GM12878 (cell line): ENCODE data around the gene SCNN1A. TPM values are rescaled to one million over a fixed set of nuclear protein-coding genes. Genes with fewer than 3 reads are reported as not detected.

Experiments used
- ATAC-seq: fragments of 200-7000 bp; cut with Tn5 transposase; 3 replicates; pipeline ENCODE4 v1.9.1; 2020; ENCODE audit warnings: mild to moderate bottlenecking, moderate library complexity
- BruUV-seq: library from RNA; stranded (reverse); fragments of 400-500 nt; replicated peaks from 2 replicates; lab custom pipeline; 2021; lab: Mats Ljungman, UMichigan
- CTCF ChIA-PET: fragments of 300-600 bp; sonication (Branson Sonifier 250); formaldehyde crosslinking; extraction: SDS; loops from one replicate; lab custom pipeline; 2021; ENCODE audit warnings: inconsistent platforms; lab: Yijun Ruan, JAX
- POLR2A ChIA-PET: fragments of 350-600 bp; formaldehyde crosslinking; extraction: SDS; loops from one replicate; lab custom pipeline; 2021; ENCODE audit warnings: inconsistent platforms; lab: Charles Lee
- RAD21 ChIA-PET: fragments of 300-600 bp; sonication (Branson Sonifier 250); formaldehyde crosslinking; loops from one replicate; lab custom pipeline; 2023; ENCODE audit warnings: antibody characterized with exemption; ENCODE audit not compliant: unreplicated experiment; lab: Charles Lee
- SMC1A ChIA-PET: fragments of 300-600 bp; sonication (Branson Sonifier 250); formaldehyde crosslinking; loops from one replicate; lab custom pipeline; 2023; ENCODE audit not compliant: unreplicated experiment, uncharacterized antibody; lab: Charles Lee
- DNase-seq: peaks from one replicate; pipeline ENCODE4 v3.0.0-alpha.2; 2011; ENCODE audit warnings: low read depth, low spot score
- FAIRE-seq: peaks from 3 replicates; lab custom pipeline; 2011; peaks lifted over from hg19 to GRCh38; lab: Jason Lieb, UNC
- H2AFZ ChIP-seq: 2 replicates; pipeline ENCODE4 v1.6.0; 2011; ENCODE audit warnings: low read depth, low read length, control low read depth; ENCODE audit not compliant: control insufficient read depth
- H3K27ac ChIP-seq: 2 replicates; pipeline ENCODE4 v1.5.1; 2011; ENCODE audit warnings: control low read depth; ENCODE audit not compliant: control insufficient read depth, insufficient read depth
- H3K27me3 ChIP-seq, 2 experiments: replicated peaks in 1 of 2; 2 replicates each; pipeline versions ENCODE4 v1.6.0 to v1.6.1; 2011; ENCODE audit warnings: low read length in 1 of 2; ENCODE audit not compliant: control insufficient read depth in 2 of 2, insufficient read depth in 2 of 2
- H3K36me3 ChIP-seq, 2 experiments: 2 replicates each; pipeline ENCODE4 v1.5.1; 2011; ENCODE audit warnings: low read length in 1 of 2; ENCODE audit not compliant: control insufficient read depth in 2 of 2, insufficient read depth in 2 of 2
- H3K4me1 ChIP-seq: 2 replicates; pipeline ENCODE4 v1.6.1; 2011; ENCODE audit warnings: mild to moderate bottlenecking, low read length, moderate library complexity, mixed read lengths; ENCODE audit not compliant: control insufficient read depth, insufficient read depth
- H3K4me2 ChIP-seq: 2 replicates; pipeline ENCODE4 v1.6.0; 2011; ENCODE audit warnings: control low read depth; ENCODE audit not compliant: control insufficient read depth, insufficient read depth
- H3K4me3 ChIP-seq: fragments of 200-600 bp; sonication (generic); 2 replicates; pipeline ENCODE4 v1.5.1; 2016
- H3K79me2 ChIP-seq: 2 replicates; pipeline ENCODE4 v1.6.0; 2011; ENCODE audit warnings: low read length; ENCODE audit not compliant: control insufficient read depth, insufficient read depth
- H3K9ac ChIP-seq: 2 replicates; pipeline ENCODE4 v1.8.0; 2011; ENCODE audit warnings: low read length, control low read depth, mixed read lengths; ENCODE audit not compliant: control insufficient read depth, insufficient read depth
- H3K9me3 ChIP-seq: replicated peaks from 3 replicates; pipeline ENCODE4 v1.5.1; 2011; ENCODE audit warnings: mild to moderate bottlenecking, low read length; ENCODE audit not compliant: control insufficient read depth, insufficient read depth
- H4K20me1 ChIP-seq: 2 replicates; pipeline ENCODE4 v1.6.0; 2011; ENCODE audit not compliant: control insufficient read depth, insufficient read depth
- ATF3 ChIP-seq: IDR thresholded peaks from 2 replicates; pipeline ENCODE4 v1.6.1; 2011; ENCODE audit warnings: low read depth, mild to moderate bottlenecking, low read length, moderate library complexity, borderline replicate concordance; ENCODE audit errors: extremely low read depth
- IKZF1 ChIP-seq: fragments of 450-650 bp; conservative IDR thresholded peaks from 2 replicates; pipeline ENCODE4 v1.6.1; 2017; ENCODE audit warnings: antibody characterized with exemption, mild to moderate bottlenecking
- IRF4 ChIP-seq: IDR thresholded peaks from 2 replicates; pipeline ENCODE4 v1.6.1; 2011; ENCODE audit warnings: low read depth, low read length
- RCOR1 ChIP-seq: conservative IDR thresholded peaks from 2 replicates; pipeline ENCODE4 v1.6.1; 2012; ENCODE audit warnings: low read depth, low read length, improper control_type of control experiment
- ZNF24 ChIP-seq: fragments of 450-650 bp; IDR thresholded peaks from 2 replicates; pipeline ENCODE4 v1.6.1; 2017; ENCODE audit warnings: antibody characterized with exemption, mild to moderate bottlenecking
- WGBS: methylation state at CpG from one replicate; pipeline ENCODE4 v1.1.6; 2016; ENCODE audit warnings: low lambda C conversion rate; ENCODE audit not compliant: insufficient replicate concordance, insufficient coverage; ENCODE audit errors: missing lambda C conversion rate; 5-methylcytosine and 5-hydroxymethylcytosine counted together
- in situ Hi-C: fragments of 300-500 bp; cut with MboI; formaldehyde crosslinking; loops from 9 replicates; pipeline ENCODE4 v1.14.3; 2018; ENCODE audit warnings: mixed read lengths
- intact Hi-C: fragments of 100-400 bp; cut with micrococcal nuclease; formaldehyde crosslinking; loops from one replicate; pipeline ENCODE4 v1.14.2; 2022; ENCODE audit not compliant: unreplicated experiment
- polyA plus RNA-seq, 11 experiments: library from polyadenylated mRNA; depleted of rRNA in 4 of 11; unstranded in 6 of 11; stranded (reverse) in 5 of 11; fragments of >200 nt; fragmentation: Nextera tagmentation in 4 of 11; fragmentation: Illumina TruSeq in 1 of 11; extraction: Ambion mirVana in 4 of 11; extraction: Trizol in 1 of 11; gene quantifications; 1 replicate in 1 of 11; 2 replicates in 10 of 11; pipeline versions ENCODE4 v1.2.1 to v1.2.3, GENCODE V29; 2011 to 2016; ENCODE audit warnings: inconsistent platforms in 2 of 11, missing spikeins in 2 of 11, low read depth in 1 of 11
- total RNA-seq, 4 experiments: library from RNA; depleted of rRNA in 3 of 4; stranded (reverse); fragments of >200 nt in 3 of 4; fragmentation: Illumina TruSeq in 1 of 4; extraction: Trizol in 1 of 4; gene quantifications; 2 replicates each; pipeline versions ENCODE4 v1.2.1 to v1.2.3, GENCODE V29; 2013 to 2021
- TF ChIP-seq, protein P1 (sequence below): fragments of 450-650 bp; conservative IDR thresholded peaks from 2 replicates; pipeline ENCODE4 v1.6.1; 2017; ENCODE audit warnings: mild to moderate bottlenecking, moderate library complexity

The SCNN1A gene
- total and polyA plus RNA-seq, 10 of the 15 experiments (the other 5 are each of a cell fraction or from before 2014, with no cell fraction given): 0.14 to 0.69 TPM; not detected in 8

GRCh38 chr12:6354495-6355393 is 20.6 kb downstream of the SCNN1A start (continued):
- TF ChIP-seq, protein P1, sequence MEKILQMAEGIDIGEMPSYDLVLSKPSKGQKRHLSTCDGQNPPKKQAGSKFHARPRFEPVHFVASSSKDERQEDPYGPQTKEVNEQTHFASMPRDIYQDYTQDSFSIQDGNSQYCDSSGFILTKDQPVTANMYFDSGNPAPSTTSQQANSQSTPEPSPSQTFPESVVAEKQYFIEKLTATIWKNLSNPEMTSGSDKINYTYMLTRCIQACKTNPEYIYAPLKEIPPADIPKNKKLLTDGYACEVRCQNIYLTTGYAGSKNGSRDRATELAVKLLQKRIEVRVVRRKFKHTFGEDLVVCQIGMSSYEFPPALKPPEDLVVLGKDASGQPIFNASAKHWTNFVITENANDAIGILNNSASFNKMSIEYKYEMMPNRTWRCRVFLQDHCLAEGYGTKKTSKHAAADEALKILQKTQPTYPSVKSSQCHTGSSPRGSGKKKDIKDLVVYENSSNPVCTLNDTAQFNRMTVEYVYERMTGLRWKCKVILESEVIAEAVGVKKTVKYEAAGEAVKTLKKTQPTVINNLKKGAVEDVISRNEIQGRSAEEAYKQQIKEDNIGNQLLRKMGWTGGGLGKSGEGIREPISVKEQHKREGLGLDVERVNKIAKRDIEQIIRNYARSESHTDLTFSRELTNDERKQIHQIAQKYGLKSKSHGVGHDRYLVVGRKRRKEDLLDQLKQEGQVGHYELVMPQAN: no peak
- no peak for TF ChIP-seq ATF3
- no peak for TF ChIP-seq ZNF24
- TF ChIP-seq, all 136 proteins: peak for 0

DNA sequence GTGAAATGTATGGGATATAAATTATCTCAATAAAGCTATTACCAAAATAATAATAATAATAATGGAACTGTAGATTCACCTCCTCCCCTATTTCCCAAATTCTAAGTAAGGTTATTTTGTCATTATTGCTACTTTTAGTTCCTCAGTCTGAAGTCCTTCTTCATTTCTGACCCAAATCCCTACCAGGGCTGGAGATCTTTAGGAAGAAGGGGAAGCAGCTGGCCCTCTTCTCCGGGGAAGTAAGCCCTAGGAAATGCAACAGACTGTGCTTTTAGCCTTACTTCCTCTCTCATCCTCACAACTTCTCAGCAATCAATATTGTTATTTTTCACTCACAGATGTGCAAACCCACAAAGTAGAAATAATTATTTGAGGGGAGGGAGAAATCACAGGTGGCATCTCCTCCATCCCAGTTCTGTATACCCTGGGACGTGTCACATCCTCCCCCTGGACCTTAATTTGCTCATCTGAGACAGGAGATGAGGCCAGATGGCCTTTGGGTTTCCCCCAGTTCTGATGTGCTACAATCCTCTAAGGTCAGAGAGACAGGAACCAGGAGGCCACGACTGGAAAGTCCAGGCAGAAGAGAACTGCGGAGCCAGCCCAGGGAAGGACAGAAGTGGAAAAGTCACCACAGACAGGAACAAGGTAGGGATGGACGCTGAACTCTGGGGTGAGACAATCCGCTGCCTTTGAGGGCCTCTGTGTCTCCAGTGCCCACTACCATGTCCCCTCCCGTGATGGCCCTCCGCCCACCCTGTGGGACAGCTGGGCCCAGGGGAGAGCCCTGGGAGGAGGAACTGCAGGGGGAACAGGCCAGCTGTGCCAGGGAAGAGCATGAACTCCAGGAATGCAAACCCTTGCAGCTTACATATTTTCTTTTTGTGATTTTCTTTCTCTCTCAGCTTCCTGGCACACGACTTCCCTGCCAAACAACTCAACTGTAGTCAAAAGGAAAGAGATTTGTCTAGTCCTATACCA is 22.9 kb downstream of the SCNN1A start:
- H3K27ac ChIP-seq: no peak overlapping the region
- POLR2A ChIA-PET: no interaction called here
- TF ChIP-seq IRF4: no peak
- 0 out of 2 replicates have a peak, but pooled peaks have one; percentile 16 for TF ChIP-seq IKZF1
- no peak for TF ChIP-seq RCOR1
- RAD21 ChIA-PET: no interaction called here
- CTCF ChIA-PET: interaction anchor here (0.7 to 1.8 kb wide), 3 partner anchors 11 to 257 kb away, joined by 3 to 5 read pairs (median 5); partner anchors contain the start of gene TNFRSF1A
- in situ Hi-C loops (no loop called here), intact Hi-C loops (no loop called here)
- SMC1A ChIA-PET: interaction anchor here (1.2 kb wide), 1 partner anchor 30 kb away, joined by 3 read pairs; no protein-coding TSS in a partner anchor
- H3K4me3 ChIP-seq: no peak overlapping the region
- H3K79me2 ChIP-seq: no peaks in the 10 kb centered on the region
- no peaks in the 10 kb centered on the region for H3K9me3 ChIP-seq
- H3K36me3 ChIP-seq: no peaks in the 10 kb centered on the region
- DNase-seq (no peak), ATAC-seq (peak; percentile 51), FAIRE-seq (no peak)
- 24% methylated on average over 9 of the region's 9 CpGs for WGBS
- H2AFZ ChIP-seq: no peak overlapping the region; the same call in 1 of the 2 replicates
- peaks cover 3 to 4% of the 10 kb centered on the region in 2 experiments; a peak in 3 of 4 replicates for H3K27me3 ChIP-seq
- H3K9ac ChIP-seq: no peak overlapping the region
- H4K20me1 ChIP-seq: no peaks in the 10 kb centered on the region
- no peaks in the 10 kb centered on the region; the same call in 1 of the 2 replicates for H3K4me1 ChIP-seq
- H3K4me2 ChIP-seq: no peak overlapping the region
- BruUV-seq: no TSS peak
